Activated T-cell treated with anti-CD3 and anti-CD28 coated beads for 1 hour (primary cell): ENCODE data around the gene XBP1.
"Not testable (repeated sequence)": the region's sequence is repeated elsewhere in the genome, so short reads cannot be mapped to it uniquely, and the experiment has no call there.

Experiments used
- DNase-seq: peaks from one replicate; pipeline ENCODE4 v3.0.0-alpha.2; 2020; ENCODE audit warnings: low read depth

Gene XBP1

DNA sequence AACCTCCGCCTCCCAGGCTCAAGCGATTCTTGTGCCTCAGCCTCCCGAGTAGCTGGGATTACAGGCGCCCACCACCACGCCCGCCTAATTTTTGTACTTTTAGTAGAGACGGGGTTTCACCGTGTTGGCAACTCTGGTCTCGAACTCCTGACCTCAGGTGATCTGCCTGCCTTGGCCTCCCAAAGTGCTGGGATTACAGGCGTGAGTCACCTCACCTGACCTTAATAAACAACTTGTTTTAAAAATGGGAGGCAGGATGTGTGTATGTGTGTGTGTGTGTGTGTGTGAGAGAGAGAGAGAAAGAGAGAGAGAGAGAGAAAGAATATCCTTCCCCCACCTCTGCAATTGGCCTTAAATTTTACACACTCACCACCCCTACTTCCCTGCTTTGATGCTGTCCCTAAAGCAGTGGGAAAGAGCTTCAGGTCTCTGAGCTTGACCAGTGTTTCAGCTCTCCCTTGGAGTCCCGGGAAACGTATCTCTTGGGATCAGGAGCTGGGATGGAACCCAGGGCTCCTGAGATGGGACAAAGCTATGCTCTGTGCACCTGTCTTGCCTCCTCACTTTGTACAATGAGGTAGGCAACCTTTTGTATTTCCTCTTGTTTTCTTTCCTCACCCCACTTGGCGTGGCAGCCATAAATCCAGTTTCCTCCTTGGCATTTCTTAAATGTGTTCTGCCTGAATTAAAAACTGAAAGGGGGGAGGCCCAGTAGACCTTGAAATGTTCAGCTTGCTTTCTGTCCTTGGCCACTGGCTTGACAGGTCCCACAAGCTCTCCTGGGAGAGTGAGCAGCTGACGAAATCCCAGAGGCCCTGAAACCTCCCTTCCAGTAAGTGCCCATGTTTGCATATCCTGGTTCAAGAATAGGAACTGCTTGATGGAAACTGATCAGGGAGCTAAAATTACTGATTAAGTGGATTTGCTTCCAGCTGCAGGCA is 17.8 kb upstream of the XBP1 start:
- no peak for DNase-seq

- DNase-seq: no peak
Observed at GRCh38 chr22:28817064-28817463, 16.7 kb upstream of the XBP1 start.

DNA sequence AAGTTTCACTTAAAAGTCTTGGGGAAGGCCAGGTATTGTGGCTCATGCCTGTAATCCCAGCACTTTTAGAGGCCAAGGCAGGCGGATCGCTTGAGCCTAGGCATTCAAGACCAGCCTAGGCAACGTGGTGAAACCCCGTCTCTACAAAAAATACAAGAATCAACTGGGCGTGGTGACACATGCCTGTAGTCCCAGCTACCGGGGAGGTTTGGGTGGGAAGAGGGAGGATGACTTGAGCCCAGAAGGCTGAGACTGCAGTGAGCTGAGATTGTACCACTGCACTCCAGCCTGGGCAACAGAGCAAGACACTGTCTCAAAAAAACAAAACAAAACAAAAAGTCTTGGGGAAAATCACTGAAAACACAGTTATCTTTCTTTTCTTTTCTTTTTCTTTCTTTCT is 15.4 kb upstream of the XBP1 start:
- no peak for DNase-seq

DNA sequence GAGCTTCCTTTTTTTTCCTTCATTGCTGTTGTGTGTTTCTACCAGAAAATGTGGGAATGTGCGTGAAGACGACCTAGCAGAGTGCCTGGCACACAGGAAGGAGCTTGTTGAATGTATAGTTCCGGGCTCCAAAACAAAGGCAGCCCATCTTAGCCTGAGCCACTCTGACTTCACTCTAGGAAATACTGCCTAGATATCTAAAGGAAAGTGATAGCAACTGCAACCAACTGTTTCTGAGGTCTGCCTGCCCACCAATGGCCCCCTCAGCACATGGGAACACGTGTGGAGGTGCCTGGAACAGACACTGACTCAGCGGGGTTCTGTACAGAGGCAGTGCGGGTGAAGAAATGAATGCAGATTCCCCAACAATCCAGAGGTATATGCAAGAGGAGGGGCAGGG is 14.7 kb upstream of the XBP1 start:
- no peak for DNase-seq

GRCh38 chr22:28813772-28814518 is 13.6 kb upstream of the XBP1 start:
- DNase-seq: no peak

DNA sequence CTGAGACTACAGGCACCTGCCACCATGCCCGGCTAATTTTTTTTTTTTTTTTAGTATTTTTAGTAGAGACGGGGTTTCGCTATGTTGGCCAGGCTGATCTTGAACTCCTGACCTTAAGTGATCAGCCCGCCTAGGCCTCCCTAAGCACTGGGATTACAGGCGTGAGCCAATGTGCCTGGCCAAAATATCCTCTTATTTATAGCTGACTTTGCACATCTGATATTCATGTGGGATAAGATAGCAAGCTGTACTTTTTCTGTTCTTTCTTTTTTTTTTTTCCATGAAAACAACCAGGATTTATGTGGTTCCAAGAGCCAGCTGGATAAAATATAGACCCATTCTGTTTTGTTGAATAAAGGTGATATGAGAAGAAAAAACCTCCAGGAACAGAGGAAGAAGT is 12.1 kb upstream of the XBP1 start:
- DNase-seq: no peak

- no peak for DNase-seq
Observed at GRCh38 chr22:28810821-28811491, 10.6 kb upstream of the XBP1 start.

DNA sequence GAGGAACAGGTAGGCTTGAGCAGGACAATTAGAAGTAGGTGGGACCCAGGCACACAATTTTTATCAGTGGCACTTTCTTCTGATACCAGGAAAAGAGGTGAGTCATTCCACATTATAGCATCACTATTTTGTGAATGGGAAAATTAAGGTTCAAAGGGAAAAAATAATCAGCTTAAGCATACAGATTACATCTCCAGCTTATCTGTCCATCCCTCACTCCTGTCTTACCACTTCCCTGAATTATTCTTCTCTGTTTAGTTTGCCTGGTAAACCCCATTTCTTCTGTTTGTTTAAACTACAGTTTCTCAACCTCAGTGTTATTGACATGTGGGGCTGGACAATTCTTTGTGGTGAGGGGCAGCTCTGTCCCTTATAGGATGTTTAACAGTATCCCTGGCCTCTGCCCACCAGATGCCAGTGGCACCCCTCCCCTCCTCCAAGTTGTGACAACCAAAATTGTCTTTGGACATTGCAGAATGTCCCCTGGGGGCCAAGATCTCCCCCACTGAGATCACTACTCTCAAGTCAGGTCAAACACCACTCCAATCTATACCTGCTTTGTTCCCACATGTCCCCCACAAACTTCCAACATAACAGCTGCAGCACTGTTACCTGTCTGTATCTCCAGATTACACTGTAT is 8.5 kb upstream of the XBP1 start:
- DNase-seq: no peak

GRCh38 chr22:28805426-28805825 is 5.1 kb upstream of the XBP1 start:
- DNase-seq: not testable (repeated sequence)

DNA sequence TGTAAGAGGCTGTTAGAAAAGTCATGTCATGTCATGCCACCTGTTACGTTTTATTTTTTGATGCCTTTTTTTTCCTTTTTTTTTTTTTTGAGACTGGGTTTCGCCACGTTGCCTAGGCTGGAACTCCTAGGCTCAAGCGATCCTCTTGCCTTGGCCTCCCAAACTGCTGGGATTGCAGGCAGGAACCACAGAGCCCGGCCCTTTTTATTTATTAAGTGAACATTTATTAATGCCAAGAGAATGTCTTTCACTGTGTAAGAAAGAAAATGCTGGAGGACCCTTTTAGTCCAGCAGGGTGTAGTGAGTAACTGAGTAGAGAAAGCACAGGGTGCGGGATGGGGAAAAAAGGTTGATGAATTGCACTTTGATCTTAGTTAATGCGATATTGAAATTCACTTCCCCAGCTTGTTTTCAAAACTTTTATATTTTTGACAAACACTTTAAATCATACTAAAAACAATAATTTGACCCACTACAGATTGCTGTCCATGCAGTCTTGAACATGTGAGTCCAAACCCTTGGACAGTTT is 2.3 kb upstream of the XBP1 start:
- no peak for DNase-seq

- no peak for DNase-seq
Observed at GRCh38 chr22:28801845-28802594, 1.7 kb upstream of the XBP1 start.

GRCh38 chr22:28799606-28800307 is 612 bp downstream of the XBP1 start:
- no peak for DNase-seq

- DNase-seq: no peak
Observed at GRCh38 chr22:28798810-28799605, 1.4 kb downstream of the XBP1 start.

GRCh38 chr22:28795932-28796856 is 4.2 kb downstream of the XBP1 start:
- no peak for DNase-seq

- DNase-seq: no peak
Observed at GRCh38 chr22:28795071-28795693, 5.2 kb downstream of the XBP1 start.

DNA sequence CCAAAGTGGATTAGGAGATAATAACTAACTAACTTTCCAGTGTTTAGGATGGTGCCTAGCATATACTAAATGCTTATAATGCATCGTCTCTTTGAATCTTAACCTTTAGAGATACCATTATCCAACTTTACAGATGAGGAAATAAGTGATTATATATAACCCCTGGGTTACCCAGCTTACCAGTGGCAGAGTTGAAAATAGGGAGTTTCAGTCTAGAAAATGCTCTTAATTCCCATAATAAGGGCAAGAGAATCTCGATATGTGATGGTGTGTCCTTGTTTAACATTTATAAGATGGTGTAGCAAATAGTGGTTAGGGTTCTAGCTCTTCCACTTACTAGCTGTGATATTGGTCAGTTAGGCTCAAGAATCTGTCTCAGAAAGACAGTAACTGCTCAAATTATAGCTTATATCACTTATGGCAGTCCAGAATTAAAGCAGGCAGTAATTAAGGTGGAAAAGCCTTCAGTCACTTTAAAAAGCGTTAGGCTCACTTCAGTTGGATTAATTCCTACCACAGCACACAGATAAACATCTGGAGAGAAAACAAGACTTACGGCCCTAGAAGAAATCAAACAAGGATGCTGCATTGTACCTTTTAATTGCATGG is 6.3 kb downstream of the XBP1 start:
- no peak for DNase-seq

DNA sequence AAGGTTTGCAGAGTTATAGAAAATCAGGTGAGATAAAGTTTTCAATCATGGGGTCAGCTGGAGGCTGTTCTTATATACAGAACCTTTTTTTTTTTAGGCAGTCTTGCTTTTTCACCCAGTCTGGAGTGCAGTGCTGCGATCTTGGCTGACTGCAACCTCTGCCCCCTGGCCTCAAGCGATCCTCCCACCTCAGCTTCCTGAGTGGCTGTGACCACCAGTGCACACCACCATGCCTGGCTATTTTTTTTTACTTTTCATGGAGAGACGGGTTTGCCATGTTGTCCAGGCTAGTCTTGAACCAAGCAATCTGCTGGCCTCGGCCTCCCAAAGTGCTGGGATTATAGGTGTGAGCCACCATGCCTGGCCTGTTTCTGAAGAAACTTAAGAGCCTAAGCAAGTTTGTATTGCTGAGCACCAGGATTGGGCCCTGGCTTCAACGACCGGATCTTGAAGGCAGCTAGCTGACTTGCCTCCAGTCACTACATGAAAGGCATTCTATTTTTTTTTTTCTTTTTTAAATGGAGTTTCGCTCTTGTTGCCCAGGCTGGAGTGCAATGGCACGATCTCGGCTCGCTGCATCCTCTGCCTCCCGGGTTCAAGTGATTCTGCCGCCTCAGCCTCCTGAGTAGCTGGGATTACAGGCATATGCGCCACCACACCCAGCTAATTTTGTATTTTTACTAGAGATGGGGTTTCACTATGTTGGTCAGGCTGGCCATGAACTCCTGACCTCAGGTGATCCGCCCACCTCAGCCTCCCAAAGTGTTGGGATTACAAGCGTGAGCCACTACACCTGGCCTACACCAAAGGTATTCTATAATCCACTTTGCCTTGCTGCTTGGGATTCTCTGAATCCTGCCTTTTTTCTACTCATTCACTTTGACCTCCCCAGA is 7.6 kb downstream of the XBP1 start:
- DNase-seq: no peak
